T-helper 1 cell treated with Interleukin-12 subunit alpha and Interleukin-12 subunit beta and Interleukin-4 antibody, amounts not matched to agents 30 μg/mL and 1 μg/mL, for 36 hours (primary cell): ENCODE results near the gene PTBP3.
"Not testable (repeated sequence)": the region's sequence is repeated elsewhere in the genome, so short reads cannot be mapped to it uniquely, and the experiment has no call there.

Source experiments
- H3K27ac Mint-ChIP-seq: one replicate; pipeline ENCODE4 v1.8.0; 2021; ENCODE audit warnings: mild to moderate bottlenecking, mixed read lengths
- H3K27me3 Mint-ChIP-seq: one replicate; pipeline ENCODE4 v1.8.0; 2021; ENCODE audit warnings: low read depth, mixed read lengths
- H3K36me3 Mint-ChIP-seq: one replicate; pipeline ENCODE4 v1.8.0; 2021; ENCODE audit warnings: low read depth, mixed read lengths
- H3K4me1 Mint-ChIP-seq: one replicate; pipeline ENCODE4 v1.8.0; 2021; ENCODE audit warnings: low read depth, mixed read lengths
- H3K4me3 Mint-ChIP-seq: one replicate; pipeline ENCODE4 v1.8.0; 2021; ENCODE audit warnings: mild to moderate bottlenecking, moderate library complexity, mixed read lengths
- H3K9me3 Mint-ChIP-seq: one replicate; pipeline ENCODE4 v1.8.0; 2021; ENCODE audit warnings: mixed read lengths

The PTBP3 gene

DNA sequence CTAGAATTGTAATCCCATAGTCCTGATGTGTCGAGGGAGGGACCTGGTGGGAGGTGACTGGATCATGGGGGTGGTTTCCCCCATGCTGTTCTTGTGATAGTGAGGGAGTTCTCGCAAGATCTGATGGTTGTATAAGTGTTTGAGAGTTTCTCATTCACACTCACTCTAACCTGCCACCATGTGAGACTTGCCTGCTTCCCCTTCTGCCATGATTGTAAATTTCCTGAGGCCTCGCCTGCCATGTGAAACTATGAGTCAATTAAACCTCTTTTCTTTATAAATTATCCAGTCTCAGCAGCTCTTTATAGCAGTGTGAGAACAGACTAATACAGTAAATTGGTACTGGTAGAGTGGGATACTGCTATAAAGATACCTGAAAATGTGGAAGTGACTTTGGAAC, 50.6 kb downstream of the PTBP3 start:
- peaks cover 45% of the 10 kb centered on the region for H3K9me3 Mint-ChIP-seq
- H3K4me3 Mint-ChIP-seq, H3K27me3 Mint-ChIP-seq, H3K4me1 Mint-ChIP-seq, H3K27ac Mint-ChIP-seq: not testable (repeated sequence)
- peaks cover 48% of the 10 kb centered on the region for H3K36me3 Mint-ChIP-seq

DNA sequence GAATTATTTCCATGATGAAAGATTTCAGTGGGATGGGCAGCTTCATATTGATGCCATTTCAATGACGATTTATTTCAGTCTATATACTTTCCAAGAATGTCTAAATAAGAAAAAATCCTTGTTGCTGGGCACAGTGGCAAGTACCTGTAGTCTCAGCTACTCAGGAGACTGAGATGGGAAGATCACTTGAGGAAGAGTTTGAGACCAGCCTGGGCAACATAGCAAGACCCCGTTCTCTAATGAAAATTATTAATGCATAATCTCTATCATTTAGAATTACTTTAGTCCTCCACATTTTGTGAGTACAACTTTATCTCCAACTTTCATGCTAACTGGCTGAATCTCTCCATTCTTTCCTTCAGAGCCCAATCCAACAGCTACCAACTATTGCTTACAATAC, 52.5 kb downstream of the PTBP3 start:
- Mint-ChIP-seq H3K27me3 (no peaks in the 10 kb centered on the region), H3K9me3 (peaks cover 29% of the 10 kb centered on the region), H3K27ac (no peak overlapping the region), H3K4me1 (peaks cover 9% of the 10 kb centered on the region), H3K36me3 (peaks cover 38% of the 10 kb centered on the region), H3K4me3 (no peak overlapping the region)

DNA sequence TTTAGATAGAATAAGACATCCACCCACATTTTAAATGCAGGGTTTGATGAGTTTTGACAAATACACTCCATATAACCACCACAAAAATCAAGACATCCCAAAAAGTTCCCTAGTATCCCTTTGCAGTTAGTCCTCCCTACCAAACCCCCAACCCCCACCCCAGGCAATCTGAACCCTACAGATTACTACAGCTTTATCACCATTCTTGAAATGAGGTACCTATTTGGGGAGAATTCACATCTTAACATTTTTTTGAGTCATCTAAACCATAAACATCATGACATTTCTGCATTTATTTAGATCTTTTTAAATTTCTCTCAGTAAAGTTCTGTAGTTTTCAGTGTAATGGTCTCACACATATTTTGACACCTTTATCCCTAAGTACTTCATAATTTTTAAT, 53.9 kb downstream of the PTBP3 start:
- Mint-ChIP-seq H3K9me3 (peaks cover 15% of the 10 kb centered on the region), H3K36me3 (peaks cover 28% of the 10 kb centered on the region), H3K4me1 (peaks cover 16% of the 10 kb centered on the region), H3K27ac (no peak overlapping the region), H3K4me3 (no peak overlapping the region), H3K27me3 (no peaks in the 10 kb centered on the region)

DNA sequence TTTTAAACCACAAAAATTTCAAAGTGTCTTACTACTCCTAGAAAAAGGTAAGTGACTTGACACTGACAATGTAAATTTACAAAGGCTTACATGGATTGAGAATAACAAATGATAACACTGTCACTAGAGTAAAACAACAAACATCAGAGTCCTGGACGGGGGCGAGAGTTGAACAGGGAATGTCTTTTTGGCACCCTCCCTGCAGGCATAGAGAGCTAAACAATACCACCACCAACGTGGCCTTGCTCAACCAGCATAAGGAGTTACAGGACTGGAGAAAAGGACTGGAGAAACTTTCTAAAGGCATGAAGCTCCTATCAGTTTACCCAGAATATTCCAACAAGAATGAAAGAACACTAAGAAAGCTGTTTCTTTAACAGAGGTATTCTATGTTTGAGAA, 55.3 kb downstream of the PTBP3 start:
- H3K4me1 Mint-ChIP-seq, result peaks cover 24% of the 10 kb centered on the region
- H3K9me3 Mint-ChIP-seq, result peaks cover 3% of the 10 kb centered on the region
- no peak overlapping the region for H3K27ac Mint-ChIP-seq
- no peak overlapping the region for H3K4me3 Mint-ChIP-seq
- peaks cover 22% of the 10 kb centered on the region for H3K36me3 Mint-ChIP-seq
- no peaks in the 10 kb centered on the region for H3K27me3 Mint-ChIP-seq

DNA sequence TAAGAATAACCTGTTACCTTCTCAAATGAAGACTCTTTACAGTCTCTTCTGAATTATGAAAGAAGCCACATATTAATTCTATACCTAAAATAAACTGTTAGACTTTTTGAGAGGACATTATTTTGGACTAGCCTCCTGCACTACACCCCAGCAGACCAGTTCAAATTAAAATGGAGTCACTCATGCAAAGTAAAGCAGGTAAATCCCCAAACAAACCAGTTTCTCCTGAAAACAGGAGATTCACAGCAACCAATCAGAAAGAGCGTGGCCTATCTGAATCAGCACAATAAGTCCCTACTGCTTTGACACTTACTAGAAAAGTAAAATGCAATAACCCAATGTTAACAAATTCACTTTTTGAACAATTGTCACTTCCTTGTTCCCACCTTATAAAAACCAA, 58.8 kb downstream of the PTBP3 start:
- Mint-ChIP-seq H3K27me3 (no peaks in the 10 kb centered on the region), H3K36me3 (peaks cover 22% of the 10 kb centered on the region), H3K9me3 (no peaks in the 10 kb centered on the region), H3K4me1 (peaks cover 27% of the 10 kb centered on the region), H3K4me3 (no peak overlapping the region), H3K27ac (no peak overlapping the region)

DNA sequence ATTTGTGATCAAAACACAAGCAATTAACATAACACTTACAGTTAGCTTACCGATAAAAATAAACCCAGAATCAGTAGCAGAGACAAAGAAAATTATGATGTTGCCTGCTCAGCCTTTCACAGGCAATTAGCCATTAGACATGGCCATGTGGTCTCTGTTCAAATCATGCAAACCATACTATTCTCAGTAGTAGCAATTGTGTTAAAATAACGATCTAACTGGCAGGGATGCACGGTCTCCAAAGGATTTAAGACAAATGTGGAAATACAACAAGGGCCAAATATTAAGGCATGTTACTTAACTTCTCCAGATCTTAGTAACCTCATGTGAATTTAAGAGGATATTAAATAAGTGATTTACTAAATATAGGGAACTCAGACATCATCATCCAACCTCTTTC, 59.5 kb downstream of the PTBP3 start:
- Mint-ChIP-seq H3K4me3 (no peak overlapping the region), H3K27ac (no peak overlapping the region), H3K27me3 (no peaks in the 10 kb centered on the region), H3K9me3 (no peaks in the 10 kb centered on the region), H3K36me3 (peaks cover 22% of the 10 kb centered on the region), H3K4me1 (peaks cover 27% of the 10 kb centered on the region)

DNA sequence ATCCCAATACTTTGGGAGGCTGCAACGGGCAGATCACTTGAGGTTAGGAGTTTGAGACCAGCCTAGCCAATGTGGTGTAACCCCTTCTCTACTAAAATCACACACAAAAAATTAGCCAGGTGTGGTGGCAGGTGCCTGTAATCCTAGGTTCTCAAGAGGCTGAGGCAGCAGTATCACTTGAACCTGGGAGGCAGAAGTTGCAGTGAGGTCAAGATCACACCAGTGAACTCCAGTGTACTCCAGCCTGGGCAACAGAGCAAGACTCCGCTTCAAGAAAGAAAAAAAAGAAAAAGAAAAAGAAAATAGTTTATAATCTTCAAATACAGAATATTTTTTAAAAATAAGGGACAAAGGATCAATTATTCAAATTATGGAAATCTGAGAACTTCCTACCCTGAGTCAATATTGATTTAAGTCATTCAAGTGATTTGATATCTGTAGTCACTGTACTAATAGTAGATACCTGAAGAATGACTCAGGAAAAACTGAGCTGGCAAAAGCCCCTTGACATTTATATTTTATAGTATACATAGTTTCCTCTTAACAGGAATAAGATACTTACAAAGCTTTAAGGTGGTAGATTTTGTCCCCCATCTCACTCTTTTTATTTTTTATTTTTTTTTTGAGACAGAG, 61.8 kb downstream of the PTBP3 start:
- Mint-ChIP-seq H3K36me3 (peaks cover 18% of the 10 kb centered on the region), H3K4me1 (peaks cover 19% of the 10 kb centered on the region), H3K9me3 (no peaks in the 10 kb centered on the region), H3K4me3 (no peak overlapping the region), H3K27ac (no peak overlapping the region), H3K27me3 (no peaks in the 10 kb centered on the region)

DNA sequence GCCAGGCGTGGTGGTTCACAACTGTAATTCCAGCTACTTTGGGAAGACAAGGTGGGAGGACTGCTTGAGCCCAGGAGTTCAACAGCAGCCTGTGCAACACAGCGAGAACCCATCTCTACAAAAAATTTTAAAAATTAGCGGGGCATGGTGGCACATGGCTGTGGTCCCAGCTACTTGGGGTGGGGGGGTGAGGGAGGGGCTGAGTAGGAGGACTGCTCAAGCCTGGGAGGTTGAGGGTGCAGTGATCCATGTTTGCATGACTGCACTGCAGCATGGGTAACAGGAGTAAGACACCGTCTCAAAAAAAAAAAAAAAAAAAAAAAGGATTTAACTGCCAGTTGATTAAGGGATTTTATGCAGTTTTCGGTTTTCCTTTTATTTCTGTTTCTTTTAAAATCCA, 65.0 kb downstream of the PTBP3 start:
- Mint-ChIP-seq H3K9me3 (no peaks in the 10 kb centered on the region), H3K27ac (no peak overlapping the region), H3K36me3 (peaks cover 22% of the 10 kb centered on the region), H3K27me3 (no peaks in the 10 kb centered on the region), H3K4me1 (peaks cover 8% of the 10 kb centered on the region), H3K4me3 (no peak overlapping the region)

DNA sequence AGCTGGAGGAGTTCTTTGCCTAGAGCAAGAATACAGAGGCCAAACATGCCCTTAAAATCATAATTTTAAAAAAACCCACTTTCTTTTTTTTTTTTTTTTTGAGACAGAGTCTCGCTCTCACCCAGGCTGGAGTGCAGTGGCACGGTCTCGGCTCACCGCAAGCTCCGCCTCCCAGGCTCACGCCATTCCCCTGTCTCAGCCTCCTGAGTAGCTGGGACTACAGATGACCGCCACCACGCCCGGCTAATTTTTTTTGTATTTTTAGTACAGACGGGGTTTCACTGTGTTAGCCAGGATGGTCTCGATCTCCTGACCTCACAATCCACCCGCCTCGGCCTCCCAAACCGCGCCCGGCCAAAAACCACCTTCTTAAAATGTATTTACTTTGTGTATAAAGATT, 66.3 kb downstream of the PTBP3 start:
- H3K36me3 Mint-ChIP-seq, result peaks cover 29% of the 10 kb centered on the region
- H3K4me3 Mint-ChIP-seq, H3K27me3 Mint-ChIP-seq, H3K4me1 Mint-ChIP-seq, H3K27ac Mint-ChIP-seq, H3K9me3 Mint-ChIP-seq: not testable (repeated sequence)

DNA sequence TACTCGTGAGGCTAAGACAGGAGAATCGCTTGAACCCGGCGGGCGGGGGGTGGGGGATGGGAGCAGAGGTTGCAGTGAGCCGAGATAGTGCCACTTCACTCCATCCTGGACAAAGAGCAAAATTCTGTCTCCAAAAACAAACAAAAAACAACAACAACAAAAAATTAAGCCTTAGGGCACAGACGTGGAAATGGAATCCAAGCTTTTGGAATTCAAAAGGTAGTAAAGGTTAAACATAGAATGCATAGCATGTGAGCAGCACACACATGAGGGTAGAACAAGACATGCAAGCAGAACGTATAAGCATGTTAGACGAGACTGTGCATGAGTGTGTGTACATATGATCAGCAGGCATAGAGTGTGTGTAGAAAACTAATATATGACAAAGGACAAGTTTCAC, 68.0 kb downstream of the PTBP3 start:
- H3K4me1 Mint-ChIP-seq, result peaks cover 14% of the 10 kb centered on the region
- H3K4me3 Mint-ChIP-seq, result no peak overlapping the region
- H3K27ac Mint-ChIP-seq, result no peak overlapping the region
- H3K27me3 Mint-ChIP-seq, result no peaks in the 10 kb centered on the region
- no peaks in the 10 kb centered on the region for H3K9me3 Mint-ChIP-seq
- H3K36me3 Mint-ChIP-seq, result peaks cover 41% of the 10 kb centered on the region

DNA sequence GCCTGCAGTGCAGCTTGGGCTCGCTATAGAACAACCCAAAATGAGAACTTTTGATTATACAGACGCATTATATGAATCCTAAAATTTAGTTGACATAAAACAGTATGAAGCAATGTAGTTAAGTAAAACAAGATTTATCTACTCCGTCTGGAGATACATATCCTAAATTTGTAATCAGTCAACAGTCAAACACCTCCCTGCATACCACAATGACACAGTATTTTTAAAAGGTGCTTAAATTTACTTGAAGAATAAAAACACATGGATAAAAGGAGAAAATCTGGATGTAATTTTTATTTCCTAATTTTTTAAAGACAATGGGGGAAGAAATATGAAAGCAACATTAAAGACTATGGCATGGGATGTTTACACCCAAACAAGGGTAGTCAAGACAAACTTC, 70.8 kb downstream of the PTBP3 start:
- H3K27ac Mint-ChIP-seq, result no peak overlapping the region
- peaks cover 50% of the 10 kb centered on the region for H3K36me3 Mint-ChIP-seq
- H3K27me3 Mint-ChIP-seq, result no peaks in the 10 kb centered on the region

DNA sequence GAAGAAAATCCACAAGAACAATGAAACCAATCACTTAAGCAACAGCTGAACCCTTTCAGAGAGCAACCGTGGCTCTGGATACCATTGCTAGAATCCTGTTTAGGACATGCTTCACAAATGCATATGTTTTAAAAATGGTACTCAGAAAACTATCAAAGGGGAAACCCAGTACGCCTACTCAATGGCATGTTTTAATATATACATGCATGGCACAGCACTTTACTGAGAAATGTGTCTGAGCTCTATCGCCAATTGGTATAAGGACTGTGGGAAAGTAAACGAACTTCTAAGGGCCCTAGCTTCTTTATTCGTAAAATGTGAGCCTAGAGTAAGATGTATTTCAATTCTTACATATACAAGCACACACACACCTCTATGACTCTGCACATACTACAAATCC, 72.3 kb downstream of the PTBP3 start:
- H3K36me3 Mint-ChIP-seq, result peaks cover 50% of the 10 kb centered on the region
- no peaks in the 10 kb centered on the region for H3K27me3 Mint-ChIP-seq
- H3K9me3 Mint-ChIP-seq, result no peaks in the 10 kb centered on the region
- H3K27ac Mint-ChIP-seq, result no peak overlapping the region
- H3K4me3 Mint-ChIP-seq, result no peak overlapping the region
- H3K4me1 Mint-ChIP-seq, result peaks cover 15% of the 10 kb centered on the region

More for the DNA sequence above, 70.8 kb downstream of the PTBP3 start:
- H3K4me3 Mint-ChIP-seq, result no peak overlapping the region
- H3K9me3 Mint-ChIP-seq, result no peaks in the 10 kb centered on the region
- H3K4me1 Mint-ChIP-seq, result peaks cover 15% of the 10 kb centered on the region

DNA sequence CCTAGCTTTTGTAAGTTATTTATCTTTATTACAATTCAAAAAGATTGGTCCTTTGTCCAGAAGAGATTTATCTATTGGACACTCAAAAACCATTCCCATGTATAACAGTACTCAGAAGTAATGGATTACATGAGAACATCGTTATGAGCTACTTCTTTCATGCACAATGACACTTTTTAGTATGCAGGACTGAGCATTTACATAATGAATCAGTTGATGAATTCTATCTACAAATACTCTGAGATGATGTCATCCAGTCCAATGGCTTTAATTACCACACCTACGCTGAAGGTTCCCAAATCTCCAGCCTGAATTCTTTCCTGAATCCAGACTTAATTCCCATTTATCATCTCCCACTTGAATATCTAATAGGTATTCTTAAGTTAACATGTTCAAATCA, 75.3 kb downstream of the PTBP3 start:
- Mint-ChIP-seq H3K9me3 (no peaks in the 10 kb centered on the region), H3K36me3 (peaks cover 38% of the 10 kb centered on the region), H3K27ac (no peak overlapping the region), H3K4me1 (peaks cover 14% of the 10 kb centered on the region), H3K4me3 (no peak overlapping the region), H3K27me3 (no peaks in the 10 kb centered on the region)

DNA sequence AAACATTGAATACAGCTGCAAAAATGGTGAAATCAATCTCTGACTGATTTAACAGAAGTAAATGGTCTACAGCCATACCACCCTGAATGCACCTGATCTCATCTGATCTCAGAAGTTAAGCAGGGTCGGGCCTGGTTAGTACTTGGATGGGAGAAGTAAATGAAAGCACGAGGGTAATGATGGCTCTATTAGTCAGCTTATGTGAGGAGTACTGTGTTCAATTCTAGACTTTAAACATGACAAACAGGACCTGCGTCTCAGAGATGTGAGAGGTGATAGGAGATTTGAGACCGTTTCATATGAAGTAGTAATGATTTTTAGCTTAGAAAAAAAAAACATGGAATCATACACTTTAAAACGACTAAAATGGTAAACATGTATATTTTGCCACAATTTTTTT, 81.2 kb downstream of the PTBP3 start:
- Mint-ChIP-seq H3K4me1 (peaks cover 17% of the 10 kb centered on the region), H3K9me3 (no peaks in the 10 kb centered on the region), H3K27ac (no peak overlapping the region), H3K36me3 (peaks cover 29% of the 10 kb centered on the region), H3K4me3 (no peak overlapping the region), H3K27me3 (no peaks in the 10 kb centered on the region)

DNA sequence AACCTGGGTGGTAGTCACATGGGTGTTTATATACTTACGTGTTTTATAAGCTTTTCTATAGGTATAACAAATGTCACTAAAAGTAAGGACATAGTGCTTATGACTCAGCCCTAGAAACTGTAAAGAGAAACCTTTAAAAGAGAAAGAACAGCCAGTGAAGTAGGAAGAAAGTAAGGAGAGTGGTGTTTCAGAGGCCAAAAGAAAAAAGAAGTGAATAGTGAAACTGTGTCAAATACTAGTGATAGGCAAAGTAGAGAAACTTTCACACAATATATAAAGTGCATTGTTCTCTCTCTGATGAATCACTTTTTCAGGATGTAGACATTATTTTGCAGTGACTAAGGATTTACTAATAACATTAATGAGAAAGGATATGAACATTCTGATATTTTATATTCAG, 84.1 kb downstream of the PTBP3 start:
- Mint-ChIP-seq H3K36me3 (peaks cover 33% of the 10 kb centered on the region), H3K4me3 (no peak overlapping the region), H3K4me1 (peaks cover 16% of the 10 kb centered on the region), H3K27me3 (no peaks in the 10 kb centered on the region), H3K27ac (peak overlapping the region; percentile 23), H3K9me3 (no peaks in the 10 kb centered on the region)

DNA sequence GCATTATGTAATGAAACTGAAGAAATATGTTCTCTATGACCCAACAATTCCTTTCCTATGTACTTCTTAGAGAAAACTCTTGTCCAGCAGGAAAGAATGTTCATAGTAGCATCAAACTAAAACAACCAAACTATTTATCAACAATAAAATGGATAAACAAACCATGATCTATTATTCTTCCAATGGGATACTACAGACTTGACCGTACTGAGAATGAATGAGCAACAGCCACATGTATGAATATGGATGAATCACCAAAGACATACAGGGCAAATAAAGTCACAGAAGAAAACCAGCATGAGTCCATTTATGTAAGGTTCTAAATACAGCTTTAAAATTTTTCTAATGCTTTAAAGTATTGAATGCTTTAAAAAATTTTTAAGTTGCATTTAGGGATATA, 84.7 kb downstream of the PTBP3 start:
- H3K27me3 Mint-ChIP-seq, result no peaks in the 10 kb centered on the region
- H3K27ac Mint-ChIP-seq, result peak overlapping the region; percentile 23
- peaks cover 14% of the 10 kb centered on the region for H3K4me1 Mint-ChIP-seq
- H3K9me3 Mint-ChIP-seq, result no peaks in the 10 kb centered on the region
- H3K4me3 Mint-ChIP-seq, result no peak overlapping the region
- H3K36me3 Mint-ChIP-seq, result peaks cover 35% of the 10 kb centered on the region
